PFSK-1 (cell line): ENCODE measurements around the gene REG4.

Experiments used
- FOXP2 ChIP-seq: optimal IDR thresholded peaks from 2 replicates; pipeline ENCODE3; 2011; ENCODE audit warnings: borderline replicate concordance, control low read depth, inconsistent platforms; ENCODE audit not compliant: insufficient read depth; ENCODE audit errors: extremely low read length, extremely low read depth
- POLR2AphosphoS5 ChIP-seq: IDR thresholded peaks from 2 replicates; pipeline ENCODE4 v1.6.1; 2012; ENCODE audit warnings: low read depth, mild to moderate bottlenecking, control low read depth, low read length, moderate library complexity
- REST ChIP-seq, 2 experiments: IDR thresholded peaks; 2 replicates each; pipeline versions ENCODE4 v1.6.1 to v1.8.0; 2011 to 2012; ENCODE audit warnings: low read depth in 2 of 2, low read length in 2 of 2, control low read depth in 1 of 2, inconsistent platforms in 1 of 2, mild to moderate bottlenecking in 1 of 2, moderate library complexity in 1 of 2; ENCODE audit not compliant: insufficient read depth in 1 of 2
- SIN3A ChIP-seq: IDR thresholded peaks from 2 replicates; pipeline ENCODE4 v1.6.1; 2012; ENCODE audit warnings: mild to moderate bottlenecking, low read length, moderate library complexity, borderline replicate concordance; ENCODE audit not compliant: insufficient read depth
- TAF1 ChIP-seq: IDR thresholded peaks from 2 replicates; pipeline ENCODE4 v1.6.1; 2012; ENCODE audit warnings: low read length, control low read depth, borderline replicate concordance; ENCODE audit not compliant: insufficient read depth

Gene REG4

GRCh38 chr1:119752592-119752991 is 58.7 kb downstream of the REG4 start:
- no peak for TF ChIP-seq SIN3A
- TF ChIP-seq REST (IDR thresholded peaks at IDR 0.05; ENCODE audit: insufficient read depth in 1 of 2, low read depth in 2 of 2, low read length in 2 of 2), result no peak

- TF ChIP-seq FOXP2 (no peak), TAF1 (no peak), SIN3A (no peak), POLR2AphosphoS5 (no peak), REST (IDR thresholded peaks at IDR 0.05; ENCODE audit: insufficient read depth in 1 of 2, low read depth in 2 of 2, low read length in 2 of 2) (no peak)
Measured at GRCh38 chr1:119748040-119748439, 63.2 kb downstream of the REG4 start.

- TF ChIP-seq REST (IDR thresholded peaks at IDR 0.05; ENCODE audit: insufficient read depth in 1 of 2, low read depth in 2 of 2, low read length in 2 of 2), result no peak
- no peak for TF ChIP-seq FOXP2
- no peak for TF ChIP-seq SIN3A
- TF ChIP-seq TAF1, result no peak
- TF ChIP-seq POLR2AphosphoS5, result no peak
Measured at GRCh38 chr1:119747451-119747850, 63.8 kb downstream of the REG4 start.

GRCh38 chr1:119745034-119745433 is 66.2 kb downstream of the REG4 start:
- TF ChIP-seq FOXP2, result no peak
- no peak for TF ChIP-seq TAF1
- no peak for TF ChIP-seq REST (IDR thresholded peaks at IDR 0.05; ENCODE audit: insufficient read depth in 1 of 2, low read depth in 2 of 2, low read length in 2 of 2)
- TF ChIP-seq SIN3A, result no peak
- TF ChIP-seq POLR2AphosphoS5, result no peak

GRCh38 chr1:119744598-119744942 is 66.7 kb downstream of the REG4 start:
- TF ChIP-seq FOXP2 (no peak), REST (IDR thresholded peaks at IDR 0.05; ENCODE audit: insufficient read depth in 1 of 2, low read depth in 2 of 2, low read length in 2 of 2) (no peak), TAF1 (no peak), POLR2AphosphoS5 (no peak), SIN3A (no peak)
